HPDE6-E6E7 (cell line): Measurements from ENCODE around the gene GAGE12J.
"Not testable (repeated sequence)": the region's sequence is repeated elsewhere in the genome, so short reads cannot be mapped to it uniquely, and the experiment has no call there.

Source experiments
- DNase-seq: peaks from one replicate; pipeline ENCODE4 v3.0.0; 2011; ENCODE audit warnings: missing footprints; ENCODE audit errors: extremely low spot score

Gene GAGE12J, protein sequence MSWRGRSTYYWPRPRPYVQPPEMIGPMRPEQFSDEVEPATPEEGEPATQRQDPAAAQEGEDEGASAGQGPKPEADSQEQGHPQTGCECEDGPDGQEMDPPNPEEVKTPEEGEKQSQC

DNA sequence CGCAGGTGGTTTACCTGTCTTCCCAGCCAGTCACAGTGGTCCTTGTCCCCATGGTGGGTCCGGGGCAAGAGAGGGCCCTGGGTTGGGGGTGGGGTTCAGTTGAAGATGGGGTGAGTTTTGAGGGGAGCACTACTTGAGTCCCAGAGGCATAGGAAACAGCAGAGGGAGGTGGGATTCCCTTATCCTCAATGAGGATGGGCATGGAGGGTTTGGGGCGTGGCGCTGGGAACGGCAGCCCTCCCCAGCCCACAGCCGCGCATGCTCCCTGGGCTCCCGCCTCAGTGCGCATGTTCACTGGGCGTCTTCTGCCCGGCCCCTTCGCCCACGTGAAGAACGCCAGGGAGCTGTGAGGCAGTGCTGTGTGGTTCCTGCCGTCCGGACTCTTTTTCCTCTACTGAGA is at the start of gene GAGE12J:
GAGE12J (plus strand) TSS at position 301 of the 400 bp plus-strand sequence. CDS start 1,157 bp downstream, outside the sequence.
- DNase-seq = not testable (repeated sequence)

DNA sequence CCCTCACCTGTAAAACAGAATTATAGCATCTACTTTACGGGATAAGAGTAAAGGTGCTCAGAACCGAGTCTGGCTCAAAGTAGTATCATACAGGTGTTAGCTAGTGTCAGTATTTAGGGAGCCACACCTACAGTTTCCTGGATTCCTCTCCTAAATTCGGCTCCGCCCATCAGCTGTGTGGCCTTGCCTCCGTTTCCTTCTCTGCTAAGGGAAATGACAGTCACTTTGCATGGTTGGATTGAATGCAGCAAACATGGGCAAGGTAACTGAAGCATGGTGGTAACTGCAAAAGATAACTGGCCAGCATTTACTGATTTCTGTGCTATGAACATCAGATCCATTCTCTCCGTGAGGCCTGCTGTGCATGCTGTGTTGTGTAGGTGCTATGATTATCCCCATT is 49.4 kb upstream of the GAGE12J start:
- no peak for DNase-seq

DNA sequence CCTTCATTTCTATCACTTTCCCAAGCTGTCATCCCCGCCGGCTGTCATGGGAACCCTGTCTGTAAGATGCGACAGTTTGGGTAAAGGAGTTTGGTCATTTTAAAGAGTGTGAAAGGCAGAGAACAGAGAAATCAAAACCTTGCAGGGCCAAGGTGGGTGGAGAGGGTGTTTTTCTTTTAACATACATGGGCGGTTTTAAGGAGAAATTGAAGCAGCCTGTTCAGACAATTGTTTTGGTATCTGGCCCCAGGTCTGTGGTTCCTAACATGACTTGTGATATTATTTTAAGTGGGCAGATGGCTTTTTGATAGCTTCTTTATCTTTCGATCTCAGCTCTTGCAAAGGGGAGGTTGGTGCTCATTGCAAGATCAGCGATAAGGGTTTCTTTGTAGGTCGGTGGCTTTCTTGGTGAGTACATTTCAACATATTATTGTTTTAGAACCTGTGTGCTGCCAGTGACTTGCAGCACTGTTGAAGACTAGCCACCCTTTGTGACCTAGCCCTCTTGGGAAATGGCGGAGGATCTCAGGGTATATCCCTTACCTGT is 48.6 kb upstream of the GAGE12J start:
- DNase-seq = no peak

DNA sequence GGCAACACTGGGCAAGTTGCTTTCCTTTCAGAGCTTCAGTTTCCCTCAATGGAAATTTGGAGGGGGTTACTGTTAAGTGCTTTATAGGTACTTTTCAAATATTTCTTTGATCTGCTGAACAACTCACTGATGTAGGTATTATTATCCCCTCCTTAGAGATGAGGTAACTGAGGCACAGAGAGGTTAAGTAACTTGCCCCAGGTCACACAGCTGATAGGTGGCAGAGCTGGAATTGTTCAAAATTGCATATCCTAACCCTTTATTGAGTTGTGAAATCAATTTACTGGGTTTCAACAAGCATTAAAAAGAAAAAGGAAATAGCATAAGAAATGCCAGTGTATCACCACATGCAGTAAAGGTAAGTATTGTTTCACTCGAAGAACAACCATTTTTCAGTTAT is 45.6 kb upstream of the GAGE12J start:
- DNase-seq = no peak

DNA sequence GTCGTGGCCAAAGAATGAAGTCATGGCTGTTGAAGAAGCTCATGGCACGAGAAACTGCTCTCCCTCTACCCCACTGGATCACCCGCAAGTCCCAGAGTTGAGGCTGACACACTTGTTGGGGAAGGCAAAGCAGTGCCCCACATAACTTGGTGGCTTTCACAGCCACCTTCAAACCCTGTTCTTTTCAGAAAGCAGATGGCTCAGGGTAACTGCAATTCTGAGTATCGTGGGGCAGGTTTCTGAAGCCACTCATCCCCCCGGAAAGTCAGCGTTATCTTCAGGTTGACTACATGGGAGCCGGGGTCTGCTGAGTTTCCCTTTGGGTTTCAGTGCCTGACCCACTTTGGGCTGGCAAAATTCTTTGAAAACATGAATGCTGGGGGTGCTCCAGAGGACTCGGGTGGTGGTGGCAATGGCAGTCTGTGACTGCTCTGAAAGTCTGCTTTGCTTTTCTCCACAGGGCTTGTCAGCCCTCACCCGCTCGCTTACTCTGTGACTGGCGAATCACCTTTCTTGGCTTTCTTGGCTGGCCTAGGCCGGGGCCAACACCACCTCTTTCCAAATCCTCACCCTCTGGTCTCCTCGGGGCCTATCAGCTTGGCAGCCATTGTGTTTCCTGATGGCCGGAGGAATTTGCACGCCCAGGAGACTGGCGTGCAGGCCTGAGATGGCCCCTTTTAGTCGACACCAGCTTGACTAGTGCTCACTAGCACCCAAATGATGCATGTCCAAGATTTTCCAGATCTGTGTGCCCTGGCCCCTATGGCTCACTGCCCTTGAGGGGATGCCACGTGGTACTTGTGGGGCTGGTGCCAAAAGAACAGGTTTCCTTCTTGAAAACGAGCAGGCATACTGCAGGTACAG is 44.9 kb upstream of the GAGE12J start:
- DNase-seq = no peak

DNA sequence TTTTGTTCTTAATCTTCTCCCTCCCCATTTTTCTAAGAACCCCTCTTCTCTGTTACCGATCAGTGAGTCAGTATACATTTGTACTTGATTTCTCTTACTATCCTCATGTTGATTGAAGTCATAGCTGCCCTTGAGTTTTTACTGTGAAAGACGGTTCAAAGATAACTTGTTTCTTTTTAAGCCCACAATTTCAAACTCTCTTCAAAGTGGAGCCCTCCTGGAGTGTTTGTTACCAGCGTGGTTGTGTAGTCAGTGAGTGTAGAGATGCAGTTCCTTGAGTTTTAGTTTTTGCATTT is 44.4 kb upstream of the GAGE12J start:
- no peak for DNase-seq

DNA sequence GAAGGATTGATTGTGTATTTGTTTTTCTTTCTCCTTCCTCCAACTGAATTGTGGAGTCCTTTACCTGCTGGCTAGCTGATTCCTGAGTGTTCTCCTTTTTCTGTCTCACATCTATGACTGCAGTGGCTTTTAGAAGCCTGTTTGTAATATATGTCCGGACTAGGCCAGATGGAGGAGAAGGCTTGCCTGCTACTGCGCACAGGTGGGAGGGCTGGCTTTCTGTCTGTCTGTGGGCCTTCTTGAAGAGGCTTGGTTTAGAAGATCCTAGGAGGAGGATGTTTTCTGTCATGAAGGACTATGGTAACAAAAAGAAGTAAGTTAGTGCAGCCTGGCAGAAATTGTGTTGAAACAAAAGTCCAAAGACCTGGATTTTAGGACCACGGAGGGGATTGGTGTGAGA is 43.8 kb upstream of the GAGE12J start:
- no peak for DNase-seq

DNA sequence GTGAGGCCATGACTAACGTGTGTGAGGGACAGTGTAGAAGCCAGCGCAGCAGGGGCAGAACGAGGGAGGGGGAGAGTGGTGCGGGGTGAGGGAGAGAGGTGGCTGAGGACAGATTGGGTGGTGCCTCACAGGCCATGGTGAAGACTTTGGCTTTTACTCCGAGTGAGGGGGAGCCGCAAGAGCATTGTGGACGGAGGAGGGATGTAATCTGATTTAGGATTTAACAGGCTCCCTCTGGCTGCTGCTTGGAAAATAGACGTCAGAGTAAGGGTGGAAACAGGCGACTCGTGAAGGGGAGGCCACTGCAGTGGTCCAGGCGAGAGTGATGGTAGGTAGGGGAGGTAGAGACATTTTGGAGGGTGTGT is 39.2 kb upstream of the GAGE12J start:
- no peak for DNase-seq

DNA sequence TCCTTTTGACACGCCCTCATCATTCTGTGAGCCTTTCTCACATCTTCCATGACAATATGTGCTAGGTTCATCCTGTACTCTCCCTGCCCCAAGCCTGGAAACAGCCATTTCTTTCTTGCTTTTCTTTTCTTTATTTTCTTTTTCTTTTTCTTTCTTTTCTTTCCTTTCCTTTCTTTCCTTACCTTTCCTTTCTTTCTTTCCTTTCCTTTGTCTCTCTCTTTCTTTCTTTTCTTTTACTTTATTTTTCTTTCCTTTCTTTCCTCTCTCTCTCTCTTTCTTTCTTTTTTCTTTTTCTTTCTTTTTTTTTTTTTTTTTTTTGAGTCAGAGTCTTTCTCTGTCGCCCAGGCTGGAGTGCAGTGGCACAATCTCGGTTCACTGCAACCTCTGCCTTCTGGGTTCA is 37.6 kb upstream of the GAGE12J start:
- no peak for DNase-seq

DNA sequence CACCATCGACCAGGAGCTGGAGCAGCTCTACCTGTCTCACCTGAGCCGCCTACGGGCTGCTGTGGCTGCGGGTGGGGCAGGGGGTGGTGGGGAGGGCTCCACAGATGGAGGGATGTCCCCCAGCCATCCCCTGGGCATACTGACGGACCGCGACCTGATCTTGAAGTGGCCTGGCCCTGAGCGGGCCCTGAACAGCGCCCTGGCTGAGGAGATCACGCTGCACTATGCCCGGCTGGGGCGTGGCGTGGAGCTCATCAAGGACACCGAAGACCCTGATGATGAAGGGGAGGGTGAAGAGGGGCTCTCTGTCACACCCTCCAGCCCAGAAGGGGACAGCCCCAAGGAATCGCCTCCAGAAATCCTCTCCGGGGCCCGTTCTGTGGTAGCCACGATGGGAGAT is 35.7 kb upstream of the GAGE12J start:
- DNase-seq = no peak

DNA sequence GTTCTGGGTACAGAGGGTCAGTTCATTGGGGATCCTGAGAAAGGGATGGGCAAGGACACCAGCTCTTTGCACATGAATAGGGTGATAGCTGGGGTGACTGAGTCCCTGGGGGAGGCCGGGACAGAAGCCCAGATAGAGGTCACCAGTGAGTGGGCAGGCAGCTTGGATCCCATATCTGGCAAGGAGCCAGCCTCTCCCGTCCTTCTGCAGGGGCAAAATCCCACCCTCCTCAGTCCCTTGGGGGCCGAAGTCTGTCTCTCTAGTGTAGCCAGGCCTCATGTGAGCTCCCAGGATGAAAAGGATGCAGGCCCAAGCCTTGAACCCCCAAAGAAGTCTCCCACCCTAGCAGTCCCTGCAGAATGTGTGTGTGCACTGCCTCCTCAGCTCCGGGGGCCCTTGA is 35.3 kb upstream of the GAGE12J start:
- no peak for DNase-seq

DNA sequence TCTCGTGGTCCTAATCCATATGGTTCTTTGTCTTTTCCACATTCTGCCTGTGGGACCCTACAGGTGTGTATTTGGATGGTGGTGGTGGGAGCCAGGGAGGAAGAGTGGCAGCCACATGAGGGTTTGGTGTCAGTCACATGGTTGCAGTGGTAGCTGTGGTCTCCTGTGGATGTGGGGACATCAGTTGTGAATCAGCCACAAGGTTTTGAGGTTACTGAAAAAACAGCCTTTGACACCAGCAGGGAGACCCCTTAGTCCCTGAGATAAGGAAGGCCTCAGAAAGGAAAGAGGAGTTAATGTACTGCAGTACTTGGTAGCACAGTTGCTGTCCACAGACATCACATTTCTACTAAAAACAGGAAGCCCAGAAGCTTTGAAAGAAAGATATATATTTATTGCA is 34.2 kb upstream of the GAGE12J start:
- DNase-seq = no peak

DNA sequence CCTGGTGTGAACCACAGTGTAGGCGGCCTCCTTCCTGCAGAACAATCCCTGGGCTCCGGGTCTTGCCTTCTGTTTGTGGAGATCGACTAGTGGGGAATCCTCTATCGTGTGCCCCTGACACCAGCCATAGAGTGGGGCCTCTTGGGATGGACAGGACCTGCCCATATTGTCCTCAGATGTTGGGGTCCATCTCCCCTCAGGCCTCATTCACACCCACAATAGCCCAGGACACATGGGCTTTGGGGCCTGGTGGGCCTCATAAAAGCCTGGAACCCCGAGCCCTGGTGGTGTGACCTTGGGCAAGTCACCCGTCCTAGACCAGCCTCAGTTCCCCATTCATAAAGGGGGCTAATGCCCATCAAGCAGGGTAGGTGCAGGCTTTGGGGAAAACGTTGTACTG is 31.6 kb upstream of the GAGE12J start:
- DNase-seq = no peak

DNA sequence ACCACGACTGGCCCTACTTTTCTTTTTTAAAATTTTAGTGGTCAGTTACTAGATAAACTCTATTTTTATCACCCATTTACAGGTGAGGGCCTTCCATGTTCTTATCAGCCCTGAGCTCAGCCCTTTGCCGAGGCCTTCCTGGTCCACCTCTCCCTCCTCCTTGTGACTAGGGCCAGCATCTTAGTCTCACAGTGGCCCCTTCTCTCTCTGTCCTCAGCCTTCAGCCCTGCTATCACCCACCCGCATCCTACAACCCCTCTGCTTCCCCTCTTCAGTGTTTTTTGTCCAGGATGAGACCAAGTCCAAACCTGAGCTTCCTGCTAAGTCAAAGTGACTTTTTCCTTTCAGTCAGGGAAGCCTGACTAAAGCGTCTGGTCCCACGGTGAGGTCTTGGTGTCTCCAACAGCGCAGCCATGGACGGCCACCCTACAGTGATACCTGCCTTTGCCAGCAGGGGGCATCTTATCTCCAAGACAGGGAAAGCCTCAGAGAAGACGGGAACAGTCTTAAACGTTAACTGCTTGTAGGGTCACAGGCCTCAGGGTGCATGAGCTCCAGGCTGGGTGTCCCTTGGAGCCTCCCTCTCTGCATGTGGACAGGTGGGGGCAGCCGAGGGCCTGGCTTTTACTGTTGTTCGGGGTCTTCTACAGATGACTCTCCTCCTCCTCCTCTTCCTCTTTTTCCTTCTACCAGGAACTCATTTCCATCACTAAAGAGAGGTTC is 30.1 kb upstream of the GAGE12J start:
- no peak for DNase-seq

DNA sequence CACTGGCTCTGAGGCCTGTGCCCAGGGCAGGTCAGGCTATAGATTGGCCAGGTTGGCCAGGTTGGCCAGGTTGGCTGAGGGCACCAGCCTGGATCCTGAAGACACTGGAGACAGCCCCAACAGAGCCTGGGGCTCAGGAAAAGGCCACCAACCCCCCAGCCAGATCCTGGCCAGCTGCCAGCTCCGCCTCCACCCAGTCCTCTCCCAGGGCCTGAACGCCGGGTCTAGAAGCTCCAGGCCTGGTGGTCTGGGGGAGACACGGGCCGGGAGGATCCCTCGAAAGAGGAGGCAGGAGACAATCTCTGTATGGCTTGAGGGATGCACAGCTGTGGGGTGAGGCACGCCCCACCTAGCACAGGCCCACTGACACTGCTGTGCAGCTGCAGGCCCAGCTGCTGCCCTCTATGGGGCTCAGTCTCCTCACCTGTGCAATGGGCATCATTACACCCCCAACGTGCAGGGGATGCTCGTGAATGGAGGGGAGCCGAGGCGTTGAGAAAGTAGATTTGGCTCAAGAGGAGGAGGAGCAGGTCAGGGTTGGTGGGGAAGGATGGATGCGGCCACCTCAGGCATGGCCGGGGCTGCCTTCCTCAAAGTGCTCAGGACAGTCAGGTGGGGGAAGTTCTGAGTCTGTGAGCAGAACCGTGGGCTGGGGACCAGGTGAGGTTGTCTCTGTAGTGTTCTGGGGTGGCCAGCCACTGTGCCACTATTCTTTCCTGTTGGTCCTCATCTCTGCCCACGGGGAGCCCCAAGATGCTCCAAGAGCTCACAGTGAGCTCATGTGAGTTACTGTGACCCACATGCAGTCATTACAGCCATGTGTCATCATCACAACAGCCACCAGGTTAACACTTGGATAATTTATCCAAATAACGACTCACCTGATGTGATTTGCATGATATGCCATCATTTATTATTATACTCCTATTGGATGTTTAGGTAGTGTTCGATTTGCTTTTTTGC is 29.2 kb upstream of the GAGE12J start:
- no peak for DNase-seq

DNA sequence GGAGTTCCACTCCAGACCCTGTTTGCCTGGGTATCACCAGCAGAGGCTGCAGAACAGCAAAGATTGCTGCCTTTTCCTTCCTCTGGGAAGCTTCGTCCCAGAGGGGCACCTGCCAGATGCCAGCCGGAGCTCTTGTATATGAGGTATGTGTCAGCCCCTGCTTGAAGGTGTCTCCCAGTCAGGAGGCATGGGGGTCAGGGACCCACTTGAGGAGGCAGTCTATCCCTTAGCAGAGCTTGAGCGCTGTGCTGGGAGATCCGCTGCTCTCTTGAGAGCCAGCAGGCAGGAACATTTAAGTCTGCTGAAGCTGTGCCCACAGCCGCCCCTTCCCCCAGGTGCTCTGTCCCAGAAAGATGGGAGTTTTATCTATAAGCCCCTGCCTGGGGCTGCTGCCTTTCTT is 22.5 kb upstream of the GAGE12J start:
- DNase-seq = not testable (repeated sequence)

DNA sequence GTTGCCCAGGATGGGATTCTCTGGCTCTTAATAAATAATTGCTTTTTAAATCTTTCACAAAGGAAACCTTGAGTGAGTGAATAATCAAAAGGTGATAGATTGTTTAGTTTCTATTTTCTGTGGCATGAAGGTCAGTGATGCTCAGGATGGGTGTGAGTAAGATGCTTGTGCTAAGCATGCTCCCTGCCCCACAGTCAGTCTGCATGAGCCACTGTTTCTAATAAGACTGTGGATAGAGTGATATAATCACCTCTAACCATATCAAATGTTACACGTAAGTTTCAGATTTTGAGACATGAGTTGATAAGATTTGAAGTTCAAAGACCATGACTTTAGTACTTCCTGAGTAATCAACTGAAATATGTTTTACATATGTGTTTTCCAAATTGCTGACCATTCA is 21.1 kb upstream of the GAGE12J start:
- DNase-seq = no peak

DNA sequence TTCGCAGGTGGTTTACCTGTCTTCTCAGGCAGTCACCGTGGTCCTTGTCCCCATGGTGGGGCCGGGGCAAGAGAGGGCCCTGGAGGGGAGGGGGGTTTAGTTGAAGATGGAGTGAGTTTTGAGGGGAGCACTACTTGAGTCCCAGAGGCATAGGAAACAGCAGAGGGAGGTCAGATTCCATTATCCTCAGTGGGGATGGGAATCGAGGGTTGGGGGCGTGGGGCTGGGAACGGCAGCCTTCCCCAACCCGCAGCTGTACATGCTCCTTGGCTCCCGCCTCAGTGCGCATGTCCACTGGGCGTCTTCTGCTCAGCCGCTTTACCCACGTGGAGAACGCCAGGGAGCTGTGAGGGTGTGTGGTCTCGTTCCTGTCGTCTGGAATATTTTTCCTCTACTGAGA is 18.5 kb upstream of the GAGE12J start, which contains the start of gene GAGE10:
GAGE10 (plus strand) TSS at position 301 of the 400 bp plus-strand sequence. CDS start 1,214 bp downstream, outside the sequence.
- DNase-seq = no peak

DNA sequence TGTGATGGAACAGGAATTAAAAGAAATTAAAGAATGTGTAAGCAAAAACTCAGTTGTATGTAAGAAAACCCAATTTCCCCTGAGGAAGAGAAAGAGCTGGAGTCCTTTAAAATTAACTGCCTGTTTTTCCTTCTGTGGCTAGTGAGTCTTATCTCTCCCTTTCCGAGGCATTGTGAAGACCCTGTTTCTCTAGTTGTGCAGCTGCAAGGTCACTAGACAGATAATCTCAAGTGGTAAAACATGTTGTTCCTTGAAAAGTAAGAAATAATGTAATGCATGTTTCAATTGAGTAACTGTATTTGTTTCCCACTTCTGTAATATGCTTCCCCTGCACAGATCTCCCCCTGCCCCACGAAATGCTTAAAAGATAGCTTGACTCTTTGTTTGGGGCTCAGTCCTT is 14.1 kb upstream of the GAGE12J start:
- DNase-seq = not testable (repeated sequence)

DNA sequence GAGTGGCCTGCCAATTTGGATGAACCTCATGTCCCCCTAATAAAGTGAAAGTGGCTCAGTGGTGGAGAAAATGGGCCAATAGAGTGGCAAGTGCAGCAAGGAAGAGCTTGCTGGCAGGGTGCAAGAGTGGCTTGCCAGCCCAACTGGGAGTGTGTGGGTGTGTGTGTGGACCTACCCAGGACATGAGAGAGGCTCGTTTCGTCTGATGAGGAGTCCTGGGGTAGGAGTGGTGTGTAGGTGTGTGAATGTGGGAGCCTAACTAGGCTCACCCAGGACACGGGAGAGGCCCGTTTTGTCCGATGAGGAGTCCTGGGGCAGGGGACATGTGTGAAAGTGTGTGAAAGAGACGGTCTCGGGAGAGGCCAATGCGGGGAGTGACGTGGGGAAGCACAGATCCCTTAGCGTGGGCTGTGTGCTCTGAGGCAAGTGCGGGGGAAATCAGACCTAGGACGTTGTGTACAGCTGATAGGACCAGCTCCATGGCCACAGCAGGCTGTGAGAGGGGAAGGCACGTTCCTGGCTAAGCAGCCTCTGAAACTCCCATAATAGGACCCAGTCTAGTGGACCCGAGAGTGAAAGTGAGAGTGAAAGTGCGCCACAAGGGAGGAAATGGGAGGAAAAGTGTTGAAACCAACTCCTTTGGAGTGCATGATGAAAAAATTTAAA is 13.1 kb upstream of the GAGE12J start:
- no peak for DNase-seq

DNA sequence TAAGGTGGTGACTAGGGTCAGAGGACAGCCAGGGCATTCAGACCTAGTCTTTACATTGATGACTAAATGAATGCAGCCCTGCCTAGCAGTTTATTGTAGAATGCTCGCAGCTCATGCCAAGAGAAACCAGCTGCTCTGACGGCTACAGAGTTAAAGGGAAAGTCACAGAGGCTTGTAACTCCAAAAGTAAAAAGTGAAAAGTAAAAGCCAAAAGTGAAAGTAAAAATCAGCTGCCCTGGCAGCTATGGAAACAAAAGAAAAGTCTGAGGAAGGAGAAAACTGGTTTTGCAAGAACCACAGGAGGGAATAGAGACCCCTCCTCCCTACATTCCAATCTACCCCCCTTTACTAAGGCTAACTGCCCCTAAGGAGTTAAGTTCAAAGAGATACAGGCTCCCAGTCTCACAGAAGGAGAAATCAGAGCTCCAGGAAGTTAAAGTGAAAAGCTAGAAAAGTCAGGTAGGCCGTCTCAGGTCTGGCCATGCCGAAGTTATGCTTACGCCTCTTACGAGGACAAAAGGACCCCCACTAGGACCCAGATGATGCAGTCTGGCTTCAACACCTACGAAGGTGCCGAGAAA is 12.3 kb upstream of the GAGE12J start:
- no peak for DNase-seq
